K562 (cell line): ENCODE measurements around the gene KLRF2. TPM values are rescaled to one million over a fixed set of nuclear protein-coding genes. Genes with fewer than 3 reads are reported as not detected.

Source experiments
- ATAC-seq: fragments of 200-7000 bp; cut with Tn5 transposase; 3 replicates; pipeline ENCODE4 v1.9.1; 2020; ENCODE audit warnings: moderate library complexity
- BruUV-seq: library from RNA; stranded (reverse); fragments of 400-500 nt; replicated peaks from 2 replicates; lab custom pipeline; 2021; lab: Mats Ljungman, UMichigan
- CTCF ChIA-PET: fragments of 300-600 bp; formaldehyde crosslinking; extraction: SDS; loops from one replicate; lab custom pipeline; 2021; ENCODE audit warnings: low intra/inter-chr PET ratio; lab: Yijun Ruan, JAX
- POLR2A ChIA-PET: fragments of 300-600, 350-650 bp; sonication (Branson Sonifier 250); formaldehyde crosslinking; extraction: SDS; loops from one replicate; lab custom pipeline; 2021; ENCODE audit warnings: antibody characterized with exemption, inconsistent platforms; lab: Yijun Ruan, JAX
- DNase-seq, 4 experiments: peaks; one replicate each; pipeline versions ENCODE4 v3.0.0 to v3.0.0-alpha.2; 2011 to 2018; ENCODE audit warnings: low spot score in 3 of 4, mixed read lengths in 3 of 4; ENCODE audit errors: extremely low read depth in 1 of 4
- FAIRE-seq: peaks from 2 replicates; lab custom pipeline; 2011; peaks lifted over from hg19 to GRCh38; lab: Jason Lieb, UNC
- H2AFZ ChIP-seq: 2 replicates; pipeline ENCODE4 v1.6.0; 2011; ENCODE audit warnings: low read depth, low read length, control low read depth, inconsistent platforms
- H3K27ac ChIP-seq: fragments of 200-600 bp; 3 replicates; pipeline ENCODE4 v1.8.0; 2011; ENCODE audit warnings: low read depth, mild to moderate bottlenecking, control low read depth, inconsistent platforms, low read length, moderate library complexity, mixed read lengths; ENCODE audit errors: extremely low read depth
- H3K27me3 ChIP-seq, 2 experiments: fragments of 300-600 bp in 1 of 2; 2 replicates in 1 of 2; 3 replicates in 1 of 2; pipeline versions ENCODE4 v1.6.0 to v1.8.0; 2011; ENCODE audit warnings: inconsistent platforms in 2 of 2, low read length in 2 of 2, mild to moderate bottlenecking in 1 of 2, mixed read lengths in 1 of 2, moderate library complexity in 1 of 2; ENCODE audit not compliant: control insufficient read depth in 2 of 2, insufficient read depth in 2 of 2
- H3K36me3 ChIP-seq: fragments of 300-600 bp; 3 replicates; pipeline ENCODE4 v1.8.0; 2011; ENCODE audit warnings: mild to moderate bottlenecking, low read length, inconsistent platforms; ENCODE audit not compliant: control insufficient read depth, insufficient read depth
- H3K4me1 ChIP-seq, 2 experiments: fragments of 200-600 bp in 1 of 2; replicated peaks in 1 of 2; 2 replicates in 1 of 2; 3 replicates in 1 of 2; pipeline versions ENCODE4 v1.5.1 to v1.8.0; 2011; ENCODE audit warnings: inconsistent platforms in 2 of 2, low read length in 2 of 2, mild to moderate bottlenecking in 1 of 2, mixed read lengths in 1 of 2, moderate library complexity in 1 of 2; ENCODE audit not compliant: control insufficient read depth in 2 of 2, insufficient read depth in 2 of 2
- H3K4me2 ChIP-seq: 2 replicates; pipeline ENCODE4 v1.6.1; 2011; ENCODE audit warnings: low read length, control low read depth, inconsistent platforms, mixed read lengths; ENCODE audit not compliant: insufficient read depth
- H3K4me3 ChIP-seq: fragments of 200-600 bp; sonication (generic), shearing (Covaris generic); 2 replicates; pipeline ENCODE4 v1.5.1; 2016; ENCODE audit warnings: control low read depth, inconsistent platforms
- H3K79me2 ChIP-seq: fragments of 200-600 bp; 3 replicates; pipeline ENCODE4 v1.8.0; 2011; ENCODE audit warnings: low read length, inconsistent platforms; ENCODE audit not compliant: control insufficient read depth, insufficient read depth
- H3K9ac ChIP-seq, 2 experiments: 2 replicates each; pipeline versions ENCODE4 v1.6.0 to v1.6.1; 2011; ENCODE audit warnings: low read depth in 2 of 2, low read length in 2 of 2, control low read depth in 1 of 2, inconsistent platforms in 1 of 2, mild to moderate bottlenecking in 1 of 2, mixed read lengths in 1 of 2; ENCODE audit not compliant: insufficient read depth in 1 of 2
- H3K9me1 ChIP-seq: one replicate; pipeline ENCODE4 v1.6.0; 2011; ENCODE audit warnings: inconsistent platforms, mild to moderate bottlenecking, low read length, moderate library complexity; ENCODE audit not compliant: control insufficient read depth, insufficient read depth
- H3K9me3 ChIP-seq: replicated peaks from 2 replicates; pipeline ENCODE4 v1.5.1; 2011; ENCODE audit warnings: low read depth, low read length, inconsistent platforms; ENCODE audit not compliant: control insufficient read depth, insufficient read depth
- H4K20me1 ChIP-seq: replicated peaks from 2 replicates; pipeline ENCODE4 v1.6.1; 2011; ENCODE audit warnings: low read length, inconsistent platforms, mixed read lengths; ENCODE audit not compliant: control insufficient read depth, insufficient read depth
- CBFA2T3 ChIP-seq: fragments of 450-650 bp; IDR thresholded peaks from 2 replicates; pipeline ENCODE4 v1.6.1; 2017
- DIDO1 ChIP-seq: fragments of 450-650 bp; IDR thresholded peaks from 2 replicates; pipeline ENCODE4 v1.6.1; 2016; ENCODE audit warnings: low read depth, missing biosample characterization, missing genetic modification characterization
- GABPA ChIP-seq: fragments of 200-800 bp; sonication (Bioruptor generic); conservative IDR thresholded peaks from 2 replicates; pipeline ENCODE4 v1.6.1; 2016; ENCODE audit warnings: low read depth, missing genetic modification characterization, missing compliant biosample characterization
- GATAD2A ChIP-seq: fragments of 450-650 bp; IDR thresholded peaks from 2 replicates; pipeline ENCODE4 v1.6.1; 2017
- MBD2 ChIP-seq: sonication (generic); IDR thresholded peaks from 2 replicates; pipeline ENCODE4 v1.6.1; 2016; ENCODE audit warnings: low read depth, borderline replicate concordance
- NFE2 ChIP-seq: IDR thresholded peaks from 2 replicates; pipeline ENCODE4 v1.6.1; 2014; ENCODE audit warnings: antibody characterized with exemption, low read depth
- NFYB ChIP-seq: IDR thresholded peaks from 2 replicates; pipeline ENCODE4 v1.6.1; 2011; ENCODE audit warnings: mild to moderate bottlenecking, moderate library complexity; ENCODE audit not compliant: insufficient read length; ENCODE audit errors: extremely low read depth
- NR2C2 ChIP-seq, 2 experiments: fragments of 200-800 bp in 1 of 2; sonication (Bioruptor generic) in 1 of 2; sonication (generic) in 1 of 2; formaldehyde crosslinking in 1 of 2; IDR thresholded peaks; 2 replicates each; pipeline versions ENCODE4 v1.6.1 to v1.8.0; 2016 to 2022; ENCODE audit warnings: mild to moderate bottlenecking in 1 of 2, missing compliant biosample characterization in 1 of 2, missing genetic modification characterization in 1 of 2, missing genetic modification reagents in 1 of 2
- SMARCB1 ChIP-seq: IDR thresholded peaks from 2 replicates; pipeline ENCODE4 v1.6.1; 2011; ENCODE audit warnings: improper control_type of control experiment, low read depth; ENCODE audit not compliant: insufficient read length
- ZNF431 ChIP-seq: sonication (generic); formaldehyde crosslinking; IDR thresholded peaks from 2 replicates; pipeline ENCODE4 v1.8.0; 2022; ENCODE audit warnings: mild to moderate bottlenecking, missing genetic modification reagents
- in situ Hi-C: fragments of 300-500 bp; cut with MboI; formaldehyde crosslinking; loops from 4 replicates; pipeline ENCODE4 v1.15.0; 2018; ENCODE audit warnings: inconsistent platforms, mixed read lengths
- intact Hi-C: fragments of 100-400 bp; cut with micrococcal nuclease; formaldehyde crosslinking; loops from 2 replicates; pipeline ENCODE4 v1.14.2; 2022
- polyA plus RNA-seq, 8 experiments: library from polyadenylated mRNA; depleted of rRNA in 4 of 8; stranded (reverse) in 5 of 8; unstranded in 3 of 8; fragments of >200 nt; fragmentation: Nextera tagmentation in 2 of 8; fragmentation: Illumina TruSeq in 1 of 8; extraction: Ambion mirVana in 2 of 8; extraction: Trizol in 1 of 8; gene quantifications; 2 replicates each; pipeline versions ENCODE4 v1.2.1 to v1.2.3, GENCODE V29; 2011 to 2014; ENCODE audit warnings: inconsistent platforms in 1 of 8, missing spikeins in 1 of 8
- total RNA-seq, 7 experiments: library from RNA; depleted of rRNA in 6 of 7; stranded (reverse); fragments of >200 nt in 6 of 7; fragmentation: Illumina TruSeq in 2 of 7; extraction: Trizol in 2 of 7; gene quantifications; 2 replicates each; pipeline versions ENCODE4 v1.2.1 to v1.2.3, GENCODE V29; 2011 to 2021; ENCODE audit warnings: low replicate concordance in 1 of 7
- TF ChIP-seq, protein P1 (sequence below): fragments of 250-450 bp; sonication (Bioruptor Pico); IDR thresholded peaks from 2 replicates; pipeline ENCODE4 v1.8.0; 2022; ENCODE audit warnings: inconsistent platforms, mild to moderate bottlenecking, moderate library complexity, borderline replicate concordance

KLRF2 gene
- total and polyA plus RNA-seq, 9 of the 15 experiments (the other 6 are each of a cell fraction or from before 2014, with no cell fraction given) = not detected

DNA sequence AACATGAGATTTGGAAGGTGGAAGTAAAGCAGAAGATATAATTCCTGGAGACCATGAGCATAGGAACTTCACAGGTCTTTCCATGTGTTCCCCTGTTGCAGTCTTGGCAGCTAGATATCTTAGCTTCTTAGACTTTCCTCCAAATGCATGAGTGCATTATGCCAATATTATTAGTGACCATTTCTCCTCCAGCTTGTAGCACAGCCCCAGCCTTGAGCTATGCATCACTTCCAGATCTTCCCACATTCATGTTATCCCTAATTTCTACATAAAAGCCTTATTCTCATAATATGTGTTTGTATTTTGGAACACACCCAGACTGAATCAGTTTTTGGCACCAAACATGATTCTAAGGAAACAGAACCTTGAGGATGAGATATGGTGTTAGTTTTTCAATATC, 23.2 kb upstream of the KLRF2 start:
- no peaks in the 10 kb centered on the region for H3K36me3 ChIP-seq
- H3K79me2 ChIP-seq = no peaks in the 10 kb centered on the region
- BruUV-seq = no TSS peak
- no peaks in the 10 kb centered on the region for H3K9me3 ChIP-seq
- no peak overlapping the region for H3K9ac ChIP-seq
- POLR2A ChIA-PET = interaction anchor here (1.0 kb wide), 1 partner anchor 9 kb away, joined by 4 read pairs; no protein-coding TSS in a partner anchor
- no peak overlapping the region for H3K27ac ChIP-seq
- in situ Hi-C loops (no loop called here), intact Hi-C loops (no loop called here)
- H3K27me3 ChIP-seq = no peaks in the 10 kb centered on the region
- H2AFZ ChIP-seq = no peak overlapping the region
- FAIRE-seq (no peak), ATAC-seq (no peak), DNase-seq (no peak)
- H3K4me2 ChIP-seq = no peak overlapping the region
- CTCF ChIA-PET = no interaction called here
- H4K20me1 ChIP-seq = no peaks in the 10 kb centered on the region
- no peak overlapping the region for H3K4me3 ChIP-seq
- H3K4me1 ChIP-seq = no peaks in the 10 kb centered on the region
- TF ChIP-seq DIDO1 (tag) (no peak), MBD2 (no peak), SMARCB1 (no peak), NFE2 (no peak), NFYB (no peak), CBFA2T3 (no peak), GATAD2A (no peak), NR2C2 (CRISPR knock-in tag; IDR thresholded peaks at IDR 0.05) (no peak), NR2C2 (tag; IDR thresholded peaks at IDR 0.05) (no peak), ZNF431 (CRISPR knock-in tag) (no peak), GABPA (tag) (no peak)
- TF ChIP-seq, protein P1, sequence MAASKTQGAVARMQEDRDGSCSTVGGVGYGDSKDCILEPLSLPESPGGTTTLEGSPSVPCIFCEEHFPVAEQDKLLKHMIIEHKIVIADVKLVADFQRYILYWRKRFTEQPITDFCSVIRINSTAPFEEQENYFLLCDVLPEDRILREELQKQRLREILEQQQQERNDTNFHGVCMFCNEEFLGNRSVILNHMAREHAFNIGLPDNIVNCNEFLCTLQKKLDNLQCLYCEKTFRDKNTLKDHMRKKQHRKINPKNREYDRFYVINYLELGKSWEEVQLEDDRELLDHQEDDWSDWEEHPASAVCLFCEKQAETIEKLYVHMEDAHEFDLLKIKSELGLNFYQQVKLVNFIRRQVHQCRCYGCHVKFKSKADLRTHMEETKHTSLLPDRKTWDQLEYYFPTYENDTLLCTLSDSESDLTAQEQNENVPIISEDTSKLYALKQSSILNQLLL (CRISPR knock-in tag) = no peak
- H3K9me1 ChIP-seq = no peaks in the 10 kb centered on the region
